ENCODE data around the gene NCBP1. TPM values are rescaled to one million over a fixed set of nuclear protein-coding genes. Genes with fewer than 3 reads are reported as not detected.
A peak's percentile ranks its signal among the peaks of the same experiment; 100 is the strongest.

NCBP1 gene
- total and polyA plus RNA-seq, 2 of the 4 experiments (the other 2 are of a cell fraction), result 17.8 to 46.4 TPM

- H3K4me1 ChIP-seq (ENCODE audit: control insufficient read depth, insufficient read depth, low read length), result peaks cover 2% of the 10 kb centered on the region; the same call in 1 of the 2 replicates
- H2AK5ac ChIP-seq (ENCODE audit: low read depth, low read length), result no peak overlapping the region
- no peak overlapping the region for H3K23ac ChIP-seq (ENCODE audit: low read depth, low read length)
- DNase-seq, result peak; percentile 50
- peaks cover 34% of the 10 kb centered on the region; the same call in 1 of the 2 replicates for H4K20me1 ChIP-seq (ENCODE audit: insufficient read depth, low read length)
- no peak overlapping the region for H4K8ac ChIP-seq (ENCODE audit: low read depth in 2 of 2, low read length in 2 of 2)
- no peak overlapping the region for H2BK20ac ChIP-seq (ENCODE audit: low read depth, low read length)
- no peaks in the 10 kb centered on the region for H3K9me1 ChIP-seq (ENCODE audit: insufficient read depth, low read length)
- no peak overlapping the region for H3K4me3 ChIP-seq (ENCODE audit: insufficient read depth, low read depth, low read length)
- no TSS peak for BruUV-seq (replicated peaks)
- TF ChIP-seq MXI1 (IDR thresholded peaks at IDR 0.05; ENCODE audit: borderline replicate concordance, low read depth, low read length) (no peak), BHLHE40 (IDR thresholded peaks at IDR 0.05; ENCODE audit: low read depth, low read length) (no peak), POLR2A (IDR thresholded peaks at IDR 0.05; ENCODE audit: low read depth, low read length) (no peak), USF2 (IDR thresholded peaks at IDR 0.05; ENCODE audit: low read depth, low read length) (no peak), ELK1 (IDR thresholded peaks at IDR 0.05; ENCODE audit: borderline replicate concordance, low read depth, low read length) (no peak), CEBPB (IDR thresholded peaks at IDR 0.05; ENCODE audit: low read depth, low read length) (no peak), RFX5 (IDR thresholded peaks at IDR 0.05; ENCODE audit: low read depth, low read length) (no peak), CTCF (conservative IDR thresholded peaks at IDR 0.05; ENCODE audit: low read depth, low read length) (no peak), FOS (IDR thresholded peaks at IDR 0.05; ENCODE audit: low read depth, low read length) (no peak), RCOR1 (IDR thresholded peaks at IDR 0.05; ENCODE audit: insufficient replicate concordance, low read length) (no peak), CHD1 (IDR thresholded peaks at IDR 0.05; ENCODE audit: low read depth, low read length) (no peak), RAD21 (IDR thresholded peaks at IDR 0.05; ENCODE audit: low read length) (no peak), SMC3 (IDR thresholded peaks at IDR 0.05; ENCODE audit: low read depth, low read length) (no peak), MAZ (IDR thresholded peaks at IDR 0.05; ENCODE audit: borderline replicate concordance, low read depth, low read length) (no peak), NFE2L2 (IDR thresholded peaks at IDR 0.05; ENCODE audit: low read depth, low read length) (no peak), MAFK (IDR thresholded peaks at IDR 0.05; ENCODE audit: low read depth, low read length) (no peak)
- no peak overlapping the region for H3K14ac ChIP-seq (replicated peaks; ENCODE audit: low read depth, low read length)
- H4K5ac ChIP-seq (ENCODE audit: low read depth, low read length), result no peak overlapping the region
- no peak overlapping the region for H2BK5ac ChIP-seq (ENCODE audit: low read depth, low read length, poor library complexity, severe bottlenecking)
- dilution Hi-C loops (cut with HindIII; ENCODE audit: low sequenced_read_pairs, unreplicated experiment) (no loop called here), intact Hi-C loops (cut with micrococcal nuclease) (no loop called here), in situ Hi-C loops (cut with MboI; ENCODE audit: low sequenced_read_pairs) (no loop called here)
- H3K27me3 ChIP-seq (ENCODE audit: control insufficient read depth, insufficient read depth, low read length), result no peaks in the 10 kb centered on the region
- no peak overlapping the region for H3K9ac ChIP-seq (ENCODE audit: low read depth, low read length)
- no CpG with 5 or more reads among the region's 2 CpGs for WGBS, 2 experiments (ENCODE audit: extremely low coverage in 2 of 2, insufficient read length in 1 of 2)
- peaks cover 8% of the 10 kb centered on the region; the same call in 1 of the 2 replicates for H3K36me3 ChIP-seq (ENCODE audit: control insufficient read depth, insufficient read depth, low read length)
- no peak overlapping the region for H3K18ac ChIP-seq (ENCODE audit: low read depth, low read length)
- no peak overlapping the region for H2BK15ac ChIP-seq (ENCODE audit: low read depth, low read length)
- no peaks in the 10 kb centered on the region for H3K9me3 ChIP-seq (ENCODE audit: control insufficient read depth, insufficient read depth, low read length)
- no peak overlapping the region for H3K4ac ChIP-seq (ENCODE audit: low read depth, low read length)
- peak; percentile 55 for ATAC-seq (ENCODE audit: low read depth)
- H3K56ac ChIP-seq (ENCODE audit: extremely low read depth, insufficient read depth, low read length), result no peak overlapping the region
- ChIA-PET CTCF (interaction anchor here (1.0 to 1.8 kb wide), 4 partner anchors 10 to 36 kb away, joined by 3 read pairs; no protein-coding TSS in a partner anchor), POLR2A (ENCODE audit: unreplicated experiment) (no interaction called here)
- no peak overlapping the region for H3K27ac ChIP-seq (ENCODE audit: insufficient read depth, low read length)
- H3K79me1 ChIP-seq (ENCODE audit: low read depth in 1 of 2, low read length in 2 of 2), result peaks cover 17 to 51% of the 10 kb centered on the region in 2 experiments
- no peak overlapping the region for H4K91ac ChIP-seq (ENCODE audit: insufficient read depth, low read depth, low read length)
- H2BK120ac ChIP-seq (ENCODE audit: low read depth, low read length), result no peak overlapping the region
- no peak overlapping the region for H2AK9ac ChIP-seq (replicated peaks; ENCODE audit: low read depth, low read length, poor library complexity)
- H2AFZ ChIP-seq (replicated peaks; ENCODE audit: low read length, poor library complexity), result no peak overlapping the region
- peak overlapping the region; percentile 67; the same call in 1 of the 2 replicates for H3K4me2 ChIP-seq (ENCODE audit: low read depth, low read length)
Observed at GRCh38 chr9:97640325-97640724, 6.7 kb downstream of the NCBP1 start.
